ENCODE data around the gene PLBD2.

PLBD2 gene

GRCh38 chr12:113436586-113436985, 78.2 kb downstream of the PLBD2 start:
- H3K27ac ChIP-seq, result no peak overlapping the region
- TF ChIP-seq, protein P1, sequence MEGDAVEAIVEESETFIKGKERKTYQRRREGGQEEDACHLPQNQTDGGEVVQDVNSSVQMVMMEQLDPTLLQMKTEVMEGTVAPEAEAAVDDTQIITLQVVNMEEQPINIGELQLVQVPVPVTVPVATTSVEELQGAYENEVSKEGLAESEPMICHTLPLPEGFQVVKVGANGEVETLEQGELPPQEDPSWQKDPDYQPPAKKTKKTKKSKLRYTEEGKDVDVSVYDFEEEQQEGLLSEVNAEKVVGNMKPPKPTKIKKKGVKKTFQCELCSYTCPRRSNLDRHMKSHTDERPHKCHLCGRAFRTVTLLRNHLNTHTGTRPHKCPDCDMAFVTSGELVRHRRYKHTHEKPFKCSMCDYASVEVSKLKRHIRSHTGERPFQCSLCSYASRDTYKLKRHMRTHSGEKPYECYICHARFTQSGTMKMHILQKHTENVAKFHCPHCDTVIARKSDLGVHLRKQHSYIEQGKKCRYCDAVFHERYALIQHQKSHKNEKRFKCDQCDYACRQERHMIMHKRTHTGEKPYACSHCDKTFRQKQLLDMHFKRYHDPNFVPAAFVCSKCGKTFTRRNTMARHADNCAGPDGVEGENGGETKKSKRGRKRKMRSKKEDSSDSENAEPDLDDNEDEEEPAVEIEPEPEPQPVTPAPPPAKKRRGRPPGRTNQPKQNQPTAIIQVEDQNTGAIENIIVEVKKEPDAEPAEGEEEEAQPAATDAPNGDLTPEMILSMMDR (conservative IDR thresholded peaks at IDR 0.05), result no peak

GRCh38 chr12:113436993-113437728, 78.8 kb downstream of the PLBD2 start:
- no peak overlapping the region for H3K27ac ChIP-seq
- TF ChIP-seq, protein P1 (conservative IDR thresholded peaks at IDR 0.05), result no peak

- TF ChIP-seq, protein P1 (conservative IDR thresholded peaks at IDR 0.05), result no peak
Measured at GRCh38 chr12:113437729-113438100, 79.3 kb downstream of the PLBD2 start.

GRCh38 chr12:113438523-113439300, 80.3 kb downstream of the PLBD2 start:
- no peak overlapping the region for H3K27ac ChIP-seq
- TF ChIP-seq, protein P1 (conservative IDR thresholded peaks at IDR 0.05), result no peak

More at GRCh38 chr12:113437729-113438100, 79.3 kb downstream of the PLBD2 start:
- H3K27ac ChIP-seq, result no peak overlapping the region

GRCh38 chr12:113439301-113439597, 80.9 kb downstream of the PLBD2 start:
- TF ChIP-seq, protein P1 (conservative IDR thresholded peaks at IDR 0.05), result no peak
- H3K27ac ChIP-seq, result no peak overlapping the region

DNA sequence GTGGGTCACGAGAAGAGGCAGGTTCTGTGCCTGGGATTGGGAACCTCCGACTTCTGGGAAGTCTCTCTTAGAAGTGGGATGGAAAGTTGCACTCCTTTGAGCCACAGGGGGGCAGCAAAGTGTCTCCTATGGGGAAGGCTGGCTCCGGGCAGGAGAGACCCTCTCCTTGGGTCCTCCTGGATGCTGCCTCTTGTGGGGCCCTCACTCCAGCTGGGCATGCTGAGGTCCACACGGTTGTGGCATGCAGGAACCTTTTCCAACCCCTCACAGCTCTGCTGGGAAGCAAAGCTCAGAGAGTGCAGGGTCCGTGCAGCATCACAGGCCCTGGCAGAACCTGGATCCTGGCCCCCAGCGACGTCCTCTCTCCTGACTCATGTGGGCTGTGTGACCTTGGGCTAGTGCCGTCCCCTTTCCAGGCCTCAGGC, 81.2 kb downstream of the PLBD2 start:
- TF ChIP-seq, protein P1 (conservative IDR thresholded peaks at IDR 0.05), result peak; percentile 88
- no peak overlapping the region for H3K27ac ChIP-seq

GRCh38 chr12:113440336-113440735, 81.9 kb downstream of the PLBD2 start:
- TF ChIP-seq, protein P1 (conservative IDR thresholded peaks at IDR 0.05), result no peak
- H3K27ac ChIP-seq, result no peak overlapping the region
